Liver (tissue), 3 donors: ENCODE measurements around the gene PACSIN2.

Source experiments
- HNF4G ChIP-seq: IDR thresholded peaks from 2 replicates; pipeline ENCODE4 v1.6.1; 2016; ENCODE audit warnings: antibody characterized with exemption
- RAD21 ChIP-seq, 2 donors: IDR thresholded peaks; 2 replicates each; pipeline ENCODE4 v1.6.1; 2016; ENCODE audit warnings: antibody characterized with exemption in 2 of 2, mild to moderate bottlenecking in 2 of 2
- REST ChIP-seq: IDR thresholded peaks from 2 replicates; pipeline ENCODE4 v1.6.1; 2016; ENCODE audit warnings: antibody characterized with exemption, mild to moderate bottlenecking
- RXRA ChIP-seq, 2 donors: IDR thresholded peaks; 2 replicates each; pipeline ENCODE4 v1.6.1; 2017 to 2018; ENCODE audit warnings: antibody characterized with exemption in 2 of 2, mild to moderate bottlenecking in 1 of 2
- SP1 ChIP-seq: IDR thresholded peaks from 2 replicates; pipeline ENCODE4 v1.6.1; 2018; ENCODE audit warnings: antibody characterized with exemption, mild to moderate bottlenecking
- TF ChIP-seq, protein P1 (sequence below): fragments of 150-350 bp; IDR thresholded peaks from 2 replicates; pipeline ENCODE4 v1.5.1; 2017; ENCODE audit warnings: improper control_type of control experiment, low read depth, low read length; ENCODE audit not compliant: missing input control
- TF ChIP-seq, protein P2 (sequence below): IDR thresholded peaks from 2 replicates; pipeline ENCODE4 v1.6.1; 2016; ENCODE audit warnings: antibody characterized with exemption
- TF ChIP-seq, protein P3 (sequence below): IDR thresholded peaks from 2 replicates; pipeline ENCODE4 v1.6.1; 2016; ENCODE audit warnings: antibody characterized with exemption
- donor health status: healthy.
- donor health status: healthy.

DNA sequence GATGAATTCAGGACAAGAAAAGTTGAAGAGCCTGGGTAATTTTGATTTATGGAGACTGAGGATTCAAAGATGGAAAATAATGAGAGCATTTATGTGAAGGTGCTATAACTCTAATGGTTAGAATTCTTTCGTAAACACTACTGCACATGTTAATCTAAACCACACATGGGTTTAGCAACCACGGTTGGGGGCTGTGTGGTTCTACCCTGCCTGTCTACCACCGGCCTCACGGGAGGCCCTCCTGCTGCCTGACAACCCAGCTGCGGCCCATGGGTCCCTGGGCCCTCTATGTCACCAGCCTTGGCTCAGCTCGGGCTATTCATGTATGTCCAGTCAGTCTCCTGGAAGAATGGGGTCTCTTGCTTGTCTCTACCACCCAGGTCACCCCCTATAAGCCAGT lies 89.4 kb downstream of the PACSIN2 start:
- TF ChIP-seq, protein P1, sequence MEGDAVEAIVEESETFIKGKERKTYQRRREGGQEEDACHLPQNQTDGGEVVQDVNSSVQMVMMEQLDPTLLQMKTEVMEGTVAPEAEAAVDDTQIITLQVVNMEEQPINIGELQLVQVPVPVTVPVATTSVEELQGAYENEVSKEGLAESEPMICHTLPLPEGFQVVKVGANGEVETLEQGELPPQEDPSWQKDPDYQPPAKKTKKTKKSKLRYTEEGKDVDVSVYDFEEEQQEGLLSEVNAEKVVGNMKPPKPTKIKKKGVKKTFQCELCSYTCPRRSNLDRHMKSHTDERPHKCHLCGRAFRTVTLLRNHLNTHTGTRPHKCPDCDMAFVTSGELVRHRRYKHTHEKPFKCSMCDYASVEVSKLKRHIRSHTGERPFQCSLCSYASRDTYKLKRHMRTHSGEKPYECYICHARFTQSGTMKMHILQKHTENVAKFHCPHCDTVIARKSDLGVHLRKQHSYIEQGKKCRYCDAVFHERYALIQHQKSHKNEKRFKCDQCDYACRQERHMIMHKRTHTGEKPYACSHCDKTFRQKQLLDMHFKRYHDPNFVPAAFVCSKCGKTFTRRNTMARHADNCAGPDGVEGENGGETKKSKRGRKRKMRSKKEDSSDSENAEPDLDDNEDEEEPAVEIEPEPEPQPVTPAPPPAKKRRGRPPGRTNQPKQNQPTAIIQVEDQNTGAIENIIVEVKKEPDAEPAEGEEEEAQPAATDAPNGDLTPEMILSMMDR: no peak
- TF ChIP-seq SP1: no peak
- TF ChIP-seq, protein P2, sequence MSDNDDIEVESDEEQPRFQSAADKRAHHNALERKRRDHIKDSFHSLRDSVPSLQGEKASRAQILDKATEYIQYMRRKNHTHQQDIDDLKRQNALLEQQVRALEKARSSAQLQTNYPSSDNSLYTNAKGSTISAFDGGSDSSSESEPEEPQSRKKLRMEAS: no peak
- TF ChIP-seq RAD21 (IDR thresholded peaks at IDR 0.05): no peak
- TF ChIP-seq, protein P3, sequence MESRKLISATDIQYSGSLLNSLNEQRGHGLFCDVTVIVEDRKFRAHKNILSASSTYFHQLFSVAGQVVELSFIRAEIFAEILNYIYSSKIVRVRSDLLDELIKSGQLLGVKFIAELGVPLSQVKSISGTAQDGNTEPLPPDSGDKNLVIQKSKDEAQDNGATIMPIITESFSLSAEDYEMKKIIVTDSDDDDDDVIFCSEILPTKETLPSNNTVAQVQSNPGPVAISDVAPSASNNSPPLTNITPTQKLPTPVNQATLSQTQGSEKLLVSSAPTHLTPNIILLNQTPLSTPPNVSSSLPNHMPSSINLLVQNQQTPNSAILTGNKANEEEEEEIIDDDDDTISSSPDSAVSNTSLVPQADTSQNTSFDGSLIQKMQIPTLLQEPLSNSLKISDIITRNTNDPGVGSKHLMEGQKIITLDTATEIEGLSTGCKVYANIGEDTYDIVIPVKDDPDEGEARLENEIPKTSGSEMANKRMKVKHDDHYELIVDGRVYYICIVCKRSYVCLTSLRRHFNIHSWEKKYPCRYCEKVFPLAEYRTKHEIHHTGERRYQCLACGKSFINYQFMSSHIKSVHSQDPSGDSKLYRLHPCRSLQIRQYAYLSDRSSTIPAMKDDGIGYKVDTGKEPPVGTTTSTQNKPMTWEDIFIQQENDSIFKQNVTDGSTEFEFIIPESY: no peak
- TF ChIP-seq HNF4G: no peak
- TF ChIP-seq RXRA (IDR thresholded peaks at IDR 0.05): no peak
- no peak for TF ChIP-seq REST
